Kidney epithelial cell (primary cell): Measurements from ENCODE around the gene RGS10. TPM values are rescaled to one million over a fixed set of nuclear protein-coding genes. Genes with fewer than 3 reads are reported as not detected.

Source experiments
- DNase-seq: peaks from one replicate; pipeline ENCODE4 v3.0.0-alpha.2; 2010; ENCODE audit warnings: low read depth
- H3K27me3 ChIP-seq: 2 replicates; pipeline ENCODE4 v1.6.0; 2011; ENCODE audit warnings: low read length; ENCODE audit not compliant: control insufficient read depth, insufficient read depth
- H3K36me3 ChIP-seq: 2 replicates; pipeline ENCODE4 v1.5.1; 2011; ENCODE audit warnings: low read length; ENCODE audit not compliant: control insufficient read depth, insufficient read depth
- H3K4me3 ChIP-seq: 2 replicates; pipeline ENCODE4 v1.5.1; 2011; ENCODE audit warnings: low read depth, mild to moderate bottlenecking, control low read depth, low read length
- CTCF ChIP-seq: IDR thresholded peaks from 2 replicates; pipeline ENCODE4 v1.5.1; 2011; ENCODE audit warnings: mild to moderate bottlenecking, moderate library complexity, low read length, control low read depth, inconsistent platforms; ENCODE audit not compliant: insufficient read depth, poor library complexity, severe bottlenecking
- total RNA-seq: library from RNA; depleted of rRNA; stranded (reverse); fragments of >200 nt; gene quantifications from 2 replicates; pipeline ENCODE4 v1.2.3, GENCODE V29; 2015

Gene RGS10
- total RNA-seq, 1 donor from 2014 or later, result 43.7 TPM

GRCh38 chr10:119498889-119499676, 43.4 kb downstream of the RGS10 start:
- Histone ChIP-seq H3K36me3 (no peaks in the 10 kb centered on the region), H3K27me3 (no peaks in the 10 kb centered on the region), H3K4me3 (no peak overlapping the region)
- DNase-seq, result peak; percentile 60
- TF ChIP-seq CTCF, result no peak

GRCh38 chr10:119497243-119497642, 45.3 kb downstream of the RGS10 start:
- Histone ChIP-seq H3K27me3 (no peaks in the 10 kb centered on the region), H3K36me3 (no peaks in the 10 kb centered on the region), H3K4me3 (no peak overlapping the region)
- no peak for TF ChIP-seq CTCF
- no peak for DNase-seq

- no peak overlapping the region for H3K4me3 ChIP-seq
- H3K27me3 ChIP-seq, result no peaks in the 10 kb centered on the region
- no peaks in the 10 kb centered on the region for H3K36me3 ChIP-seq
- no peak for TF ChIP-seq CTCF
- DNase-seq, result no peak
These were observed 46.2 kb downstream of the RGS10 start for GRCh38 chr10:119496273-119496672.

- TF ChIP-seq CTCF, result no peak
- no peaks in the 10 kb centered on the region for H3K36me3 ChIP-seq
These were observed 47.0 kb downstream of the RGS10 start for GRCh38 chr10:119495545-119495944.

GRCh38 chr10:119495021-119495505, 47.5 kb downstream of the RGS10 start:
- DNase-seq, result no peak
- Histone ChIP-seq H3K27me3 (no peaks in the 10 kb centered on the region), H3K36me3 (no peaks in the 10 kb centered on the region), H3K4me3 (no peak overlapping the region)
- no peak for TF ChIP-seq CTCF

More at GRCh38 chr10:119495545-119495944, 47.0 kb downstream of the RGS10 start:
- no peak for DNase-seq
- H3K27me3 ChIP-seq, result no peaks in the 10 kb centered on the region
- no peak overlapping the region for H3K4me3 ChIP-seq
